Neural progenitor cell (in vitro differentiated cells): ENCODE results near the gene KLHL17.

Experiments
- EZH2 ChIP-seq: fragments of 200-600 bp; sonication (generic); IDR thresholded peaks from 2 replicates; pipeline ENCODE4 v1.6.1; 2017; ENCODE audit warnings: antibody characterized with exemption, mild to moderate bottlenecking, moderate library complexity
- EZH2phosphoT487 ChIP-seq: fragments of 200-600 bp; sonication (generic); IDR thresholded peaks from 2 replicates; pipeline ENCODE4 v1.6.1; 2017; ENCODE audit warnings: antibody characterized with exemption
- TF ChIP-seq, protein P1 (sequence below): fragments of 200-600 bp; sonication (generic); IDR thresholded peaks from 2 replicates; pipeline ENCODE4 v1.5.1; 2017; ENCODE audit warnings: antibody characterized with exemption, mild to moderate bottlenecking

DNA sequence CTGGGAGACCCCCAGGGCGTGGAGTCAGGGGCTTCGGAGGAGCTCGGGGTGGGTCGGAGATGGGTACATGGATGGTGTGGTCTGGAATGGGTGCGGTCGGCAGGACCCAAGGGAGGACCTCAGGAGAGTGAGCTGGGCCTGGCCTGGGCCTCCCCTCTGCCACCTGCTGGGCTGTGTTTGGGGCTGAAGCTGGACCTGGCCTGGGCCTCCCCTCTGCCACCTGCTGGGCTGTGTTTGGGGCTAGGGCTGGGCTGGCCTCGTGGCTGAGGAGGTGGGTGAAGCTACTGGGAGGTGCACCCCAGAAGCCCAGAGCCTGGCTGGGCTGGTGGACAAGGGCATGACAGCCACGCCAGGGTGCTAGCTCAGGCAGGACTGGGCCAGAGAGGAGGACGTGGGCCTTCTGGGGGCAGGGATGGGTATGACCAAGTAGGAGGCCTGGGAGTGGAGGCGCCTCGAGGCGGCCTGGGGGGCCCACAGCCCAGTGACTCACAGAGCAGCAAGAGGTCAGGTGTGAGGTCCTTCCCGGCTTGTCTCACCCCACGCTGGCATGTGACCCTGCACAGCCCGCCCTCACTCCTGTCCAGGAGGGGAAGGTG is 22.2 kb upstream of the KLHL17 start:
- TF ChIP-seq, protein P1, sequence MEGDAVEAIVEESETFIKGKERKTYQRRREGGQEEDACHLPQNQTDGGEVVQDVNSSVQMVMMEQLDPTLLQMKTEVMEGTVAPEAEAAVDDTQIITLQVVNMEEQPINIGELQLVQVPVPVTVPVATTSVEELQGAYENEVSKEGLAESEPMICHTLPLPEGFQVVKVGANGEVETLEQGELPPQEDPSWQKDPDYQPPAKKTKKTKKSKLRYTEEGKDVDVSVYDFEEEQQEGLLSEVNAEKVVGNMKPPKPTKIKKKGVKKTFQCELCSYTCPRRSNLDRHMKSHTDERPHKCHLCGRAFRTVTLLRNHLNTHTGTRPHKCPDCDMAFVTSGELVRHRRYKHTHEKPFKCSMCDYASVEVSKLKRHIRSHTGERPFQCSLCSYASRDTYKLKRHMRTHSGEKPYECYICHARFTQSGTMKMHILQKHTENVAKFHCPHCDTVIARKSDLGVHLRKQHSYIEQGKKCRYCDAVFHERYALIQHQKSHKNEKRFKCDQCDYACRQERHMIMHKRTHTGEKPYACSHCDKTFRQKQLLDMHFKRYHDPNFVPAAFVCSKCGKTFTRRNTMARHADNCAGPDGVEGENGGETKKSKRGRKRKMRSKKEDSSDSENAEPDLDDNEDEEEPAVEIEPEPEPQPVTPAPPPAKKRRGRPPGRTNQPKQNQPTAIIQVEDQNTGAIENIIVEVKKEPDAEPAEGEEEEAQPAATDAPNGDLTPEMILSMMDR: no peak
- TF ChIP-seq EZH2 (no peak), EZH2phosphoT487 (no peak)
